ENCODE results near the gene DGUOK. TPM values are rescaled to one million over a fixed set of nuclear protein-coding genes. Genes with fewer than 3 reads are reported as not detected.

DGUOK gene
- total and polyA plus RNA-seq, 2 of the 4 experiments (the other 2 are of a cell fraction) = 66.3 to 111 TPM

DNA sequence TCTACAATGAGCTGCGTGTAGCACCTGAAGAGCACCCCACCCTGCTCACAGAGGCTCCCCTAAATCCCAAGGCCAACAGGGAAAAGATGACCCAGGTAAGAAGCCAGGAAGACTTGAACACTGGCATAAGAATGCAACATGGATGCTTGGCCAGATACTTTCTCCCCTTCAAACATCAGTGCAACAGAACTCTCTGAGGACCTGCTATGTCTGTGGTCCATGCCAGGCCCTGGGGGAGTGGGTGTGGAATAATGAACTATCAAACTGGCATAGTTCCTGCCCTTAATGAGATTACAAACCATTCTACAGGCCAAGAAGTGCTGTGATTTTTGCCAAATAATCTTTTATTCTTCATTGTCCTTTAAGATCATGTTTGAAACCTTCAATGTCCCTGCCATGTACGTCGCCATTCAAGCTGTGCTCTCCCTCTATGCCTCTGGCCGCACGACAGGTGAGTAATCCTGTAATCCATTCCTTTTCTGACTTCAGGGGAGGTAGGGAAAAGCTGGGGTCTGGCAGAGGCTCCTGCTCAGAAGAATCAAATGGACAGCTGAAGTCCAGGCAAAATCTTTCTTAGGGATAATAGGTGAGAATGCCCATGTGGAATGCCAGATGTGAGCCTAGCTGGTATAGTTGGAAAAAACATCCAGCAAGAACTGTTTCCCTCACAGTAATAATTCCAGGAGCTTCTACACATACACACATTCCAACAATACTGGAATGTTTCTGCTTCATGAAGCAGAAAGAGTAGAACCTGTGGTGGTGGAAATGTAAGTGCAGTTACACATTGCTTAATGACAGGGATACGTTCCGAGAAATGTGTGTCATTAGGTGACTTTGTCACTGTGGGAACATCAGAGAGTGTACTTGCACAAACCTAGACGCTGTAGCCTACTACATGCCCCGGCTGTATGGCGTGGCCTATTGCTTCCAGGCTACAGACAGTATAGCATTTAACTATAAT, 17.7 kb upstream of the DGUOK start:
- no peaks in the 10 kb centered on the region for H3K27me3 ChIP-seq (ENCODE audit: control insufficient read depth, insufficient read depth, low read length)
- H3K79me1 ChIP-seq (ENCODE audit: low read depth in 1 of 2, low read length in 2 of 2) = peaks cover 17 to 46% of the 10 kb centered on the region in 2 experiments
- peaks cover 50% of the 10 kb centered on the region for H3K36me3 ChIP-seq (ENCODE audit: control insufficient read depth, insufficient read depth, low read length)
- no peaks in the 10 kb centered on the region for H3K9me3 ChIP-seq (ENCODE audit: control insufficient read depth, insufficient read depth, low read length)
- H3K4me3 ChIP-seq (ENCODE audit: insufficient read depth, low read depth, low read length) = no peak overlapping the region
- no peak overlapping the region for H3K9ac ChIP-seq (ENCODE audit: low read depth, low read length)
- no peak overlapping the region for H3K4me2 ChIP-seq (ENCODE audit: low read depth, low read length)
- no peak overlapping the region for H3K56ac ChIP-seq (ENCODE audit: extremely low read depth, insufficient read depth, low read length)
- ATAC-seq (ENCODE audit: low read depth) = no peak
- TF ChIP-seq FOS (IDR thresholded peaks at IDR 0.05; ENCODE audit: low read depth, low read length) (no peak), POLR2A (IDR thresholded peaks at IDR 0.05; ENCODE audit: low read depth, low read length) (no peak), BHLHE40 (IDR thresholded peaks at IDR 0.05; ENCODE audit: low read depth, low read length) (no peak), MXI1 (IDR thresholded peaks at IDR 0.05; ENCODE audit: borderline replicate concordance, low read depth, low read length) (no peak), SMC3 (IDR thresholded peaks at IDR 0.05; ENCODE audit: low read depth, low read length) (no peak), RCOR1 (IDR thresholded peaks at IDR 0.05; ENCODE audit: insufficient replicate concordance, low read length) (no peak), CEBPB (IDR thresholded peaks at IDR 0.05; ENCODE audit: low read depth, low read length) (no peak), MAZ (IDR thresholded peaks at IDR 0.05; ENCODE audit: borderline replicate concordance, low read depth, low read length) (no peak)
- TF ChIP-seq, protein P1, sequence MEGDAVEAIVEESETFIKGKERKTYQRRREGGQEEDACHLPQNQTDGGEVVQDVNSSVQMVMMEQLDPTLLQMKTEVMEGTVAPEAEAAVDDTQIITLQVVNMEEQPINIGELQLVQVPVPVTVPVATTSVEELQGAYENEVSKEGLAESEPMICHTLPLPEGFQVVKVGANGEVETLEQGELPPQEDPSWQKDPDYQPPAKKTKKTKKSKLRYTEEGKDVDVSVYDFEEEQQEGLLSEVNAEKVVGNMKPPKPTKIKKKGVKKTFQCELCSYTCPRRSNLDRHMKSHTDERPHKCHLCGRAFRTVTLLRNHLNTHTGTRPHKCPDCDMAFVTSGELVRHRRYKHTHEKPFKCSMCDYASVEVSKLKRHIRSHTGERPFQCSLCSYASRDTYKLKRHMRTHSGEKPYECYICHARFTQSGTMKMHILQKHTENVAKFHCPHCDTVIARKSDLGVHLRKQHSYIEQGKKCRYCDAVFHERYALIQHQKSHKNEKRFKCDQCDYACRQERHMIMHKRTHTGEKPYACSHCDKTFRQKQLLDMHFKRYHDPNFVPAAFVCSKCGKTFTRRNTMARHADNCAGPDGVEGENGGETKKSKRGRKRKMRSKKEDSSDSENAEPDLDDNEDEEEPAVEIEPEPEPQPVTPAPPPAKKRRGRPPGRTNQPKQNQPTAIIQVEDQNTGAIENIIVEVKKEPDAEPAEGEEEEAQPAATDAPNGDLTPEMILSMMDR (conservative IDR thresholded peaks at IDR 0.05; ENCODE audit: low read depth, low read length) = no peak
- TF ChIP-seq, protein P2, sequence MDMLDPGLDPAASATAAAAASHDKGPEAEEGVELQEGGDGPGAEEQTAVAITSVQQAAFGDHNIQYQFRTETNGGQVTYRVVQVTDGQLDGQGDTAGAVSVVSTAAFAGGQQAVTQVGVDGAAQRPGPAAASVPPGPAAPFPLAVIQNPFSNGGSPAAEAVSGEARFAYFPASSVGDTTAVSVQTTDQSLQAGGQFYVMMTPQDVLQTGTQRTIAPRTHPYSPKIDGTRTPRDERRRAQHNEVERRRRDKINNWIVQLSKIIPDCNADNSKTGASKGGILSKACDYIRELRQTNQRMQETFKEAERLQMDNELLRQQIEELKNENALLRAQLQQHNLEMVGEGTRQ (IDR thresholded peaks at IDR 0.05; ENCODE audit: low read depth, low read length) = no peak
- no peak overlapping the region for H2AK9ac ChIP-seq (replicated peaks; ENCODE audit: low read depth, low read length, poor library complexity)
- H4K20me1 ChIP-seq (ENCODE audit: insufficient read depth, low read length) = peaks cover 47% of the 10 kb centered on the region
- no peak overlapping the region for H4K5ac ChIP-seq (ENCODE audit: low read depth, low read length)
- POLR2A ChIA-PET (ENCODE audit: unreplicated experiment) = no interaction called here
- intact Hi-C loops (cut with micrococcal nuclease) (no loop called here), dilution Hi-C loops (cut with HindIII; ENCODE audit: low sequenced_read_pairs, unreplicated experiment) (no loop called here), in situ Hi-C loops (cut with MboI; ENCODE audit: low sequenced_read_pairs) (no loop called here)
- 89% methylated on average over 3 of the region's 10 CpGs; no CpG with 5 or more reads in 1 of the 2 experiments for WGBS, 2 experiments (ENCODE audit: extremely low coverage in 2 of 2, insufficient read length in 1 of 2)
- no TSS peak for BruUV-seq (replicated peaks)
- H4K91ac ChIP-seq (ENCODE audit: insufficient read depth, low read depth, low read length) = no peak overlapping the region
- no peak overlapping the region for H3K23ac ChIP-seq (ENCODE audit: low read depth, low read length)
- H3K18ac ChIP-seq (ENCODE audit: low read depth, low read length) = no peak overlapping the region
- no peak overlapping the region for H2BK15ac ChIP-seq (ENCODE audit: low read depth, low read length)
- H3K27ac ChIP-seq (ENCODE audit: insufficient read depth, low read length) = no peak overlapping the region
- H2BK120ac ChIP-seq (ENCODE audit: low read depth, low read length) = no peak overlapping the region
- H2AK5ac ChIP-seq (ENCODE audit: low read depth, low read length) = no peak overlapping the region
- no peak overlapping the region for H4K8ac ChIP-seq (ENCODE audit: low read depth in 2 of 2, low read length in 2 of 2)
- no peaks in the 10 kb centered on the region; the same call in 1 of the 2 replicates for H3K4me1 ChIP-seq (ENCODE audit: control insufficient read depth, insufficient read depth, low read length)
- no peak overlapping the region for H2BK5ac ChIP-seq (ENCODE audit: low read depth, low read length, poor library complexity, severe bottlenecking)
- CTCF ChIA-PET = interaction anchor here (0.6 kb wide), 1 partner anchor 239 kb away, joined by 3 read pairs; no protein-coding TSS in a partner anchor
- no peaks in the 10 kb centered on the region for H3K9me1 ChIP-seq (ENCODE audit: insufficient read depth, low read length)
- no peak for DNase-seq
- H2BK20ac ChIP-seq (ENCODE audit: low read depth, low read length) = no peak overlapping the region
- H3K14ac ChIP-seq (replicated peaks; ENCODE audit: low read depth, low read length) = no peak overlapping the region
- H2AFZ ChIP-seq (replicated peaks; ENCODE audit: low read length, poor library complexity) = no peak overlapping the region
- H3K4ac ChIP-seq (ENCODE audit: low read depth, low read length) = no peak overlapping the region

All from IMR-90 (cell line).